ENCODE results near the gene MRPS6. TPM values are rescaled to one million over a fixed set of nuclear protein-coding genes. Genes with fewer than 3 reads are reported as not detected.

The MRPS6 gene
- total and polyA plus RNA-seq, 4 donors = 12.1 to 83.0 (median 17.0) TPM

- H3K4me3 ChIP-seq (ENCODE audit: low read depth in 1 of 3, low read length in 3 of 3) = no peak overlapping the region
Measured at GRCh38 chr21:34126269-34126668, 52.9 kb downstream of the MRPS6 start.

More at GRCh38 chr21:34126269-34126668, 52.9 kb downstream of the MRPS6 start:
- no peak for TF ChIP-seq GABPA (IDR thresholded peaks at IDR 0.05 in 1 of 2, conservative IDR thresholded peaks at IDR 0.05 in 1 of 2)
- TF ChIP-seq SP1 (IDR thresholded peaks at IDR 0.05) = no peak
- no peak for TF ChIP-seq FOXA2 (IDR thresholded peaks at IDR 0.05)
- TF ChIP-seq EGR1 (IDR thresholded peaks at IDR 0.05; ENCODE audit: low read depth in 2 of 2) = no peak
- TF ChIP-seq, protein P1, sequence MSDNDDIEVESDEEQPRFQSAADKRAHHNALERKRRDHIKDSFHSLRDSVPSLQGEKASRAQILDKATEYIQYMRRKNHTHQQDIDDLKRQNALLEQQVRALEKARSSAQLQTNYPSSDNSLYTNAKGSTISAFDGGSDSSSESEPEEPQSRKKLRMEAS (IDR thresholded peaks at IDR 0.05) = no peak
- TF ChIP-seq, protein P2, sequence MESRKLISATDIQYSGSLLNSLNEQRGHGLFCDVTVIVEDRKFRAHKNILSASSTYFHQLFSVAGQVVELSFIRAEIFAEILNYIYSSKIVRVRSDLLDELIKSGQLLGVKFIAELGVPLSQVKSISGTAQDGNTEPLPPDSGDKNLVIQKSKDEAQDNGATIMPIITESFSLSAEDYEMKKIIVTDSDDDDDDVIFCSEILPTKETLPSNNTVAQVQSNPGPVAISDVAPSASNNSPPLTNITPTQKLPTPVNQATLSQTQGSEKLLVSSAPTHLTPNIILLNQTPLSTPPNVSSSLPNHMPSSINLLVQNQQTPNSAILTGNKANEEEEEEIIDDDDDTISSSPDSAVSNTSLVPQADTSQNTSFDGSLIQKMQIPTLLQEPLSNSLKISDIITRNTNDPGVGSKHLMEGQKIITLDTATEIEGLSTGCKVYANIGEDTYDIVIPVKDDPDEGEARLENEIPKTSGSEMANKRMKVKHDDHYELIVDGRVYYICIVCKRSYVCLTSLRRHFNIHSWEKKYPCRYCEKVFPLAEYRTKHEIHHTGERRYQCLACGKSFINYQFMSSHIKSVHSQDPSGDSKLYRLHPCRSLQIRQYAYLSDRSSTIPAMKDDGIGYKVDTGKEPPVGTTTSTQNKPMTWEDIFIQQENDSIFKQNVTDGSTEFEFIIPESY (IDR thresholded peaks at IDR 0.05) = no peak
- no peak for TF ChIP-seq CTCF (IDR thresholded peaks at IDR 0.05; ENCODE audit: low read depth, low read length, missing input control)
- no peak for TF ChIP-seq REST (IDR thresholded peaks at IDR 0.05)
- TF ChIP-seq JUND (IDR thresholded peaks at IDR 0.05) = no peak
- TF ChIP-seq YY1 (IDR thresholded peaks at IDR 0.05) = no peak
- no peak for TF ChIP-seq NR2F2 (IDR thresholded peaks at IDR 0.05)
- TF ChIP-seq, protein P3, sequence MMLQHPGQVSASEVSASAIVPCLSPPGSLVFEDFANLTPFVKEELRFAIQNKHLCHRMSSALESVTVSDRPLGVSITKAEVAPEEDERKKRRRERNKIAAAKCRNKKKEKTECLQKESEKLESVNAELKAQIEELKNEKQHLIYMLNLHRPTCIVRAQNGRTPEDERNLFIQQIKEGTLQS (IDR thresholded peaks at IDR 0.05) = no peak
- TF ChIP-seq TAF1 (conservative IDR thresholded peaks at IDR 0.05) = no peak
- no peak for TF ChIP-seq FOXA1 (IDR thresholded peaks at IDR 0.05)
- TF ChIP-seq HNF4G (IDR thresholded peaks at IDR 0.05) = no peak
- TF ChIP-seq RAD21 (IDR thresholded peaks at IDR 0.05) = no peak
- TF ChIP-seq RXRA (IDR thresholded peaks at IDR 0.05) = no peak
- no peak for TF ChIP-seq HNF4A (conservative IDR thresholded peaks at IDR 0.05)
- H3K4me1 ChIP-seq (ENCODE audit: control insufficient read depth in 4 of 4, insufficient read depth in 4 of 4, low read length in 3 of 4) = peaks cover 0 to 21% (median 7%) of the 10 kb centered on the region in 4 donors
- H3K36me3 ChIP-seq (ENCODE audit: control insufficient read depth in 4 of 4, insufficient read depth in 3 of 4, low read depth in 1 of 4, low read length in 3 of 4) = peaks cover 0 to 11% (median 4%) of the 10 kb centered on the region in 4 donors
- H3K27ac ChIP-seq (ENCODE audit: low read depth in 1 of 2, low read length in 2 of 2) = no peak overlapping the region
- DNase-seq (ENCODE audit: low spot score) = no peak
- H3K9ac ChIP-seq (ENCODE audit: low read depth in 1 of 2, low read length in 2 of 2) = no peak overlapping the region
- WGBS = 96% methylated on average over 10 of the region's 10 CpGs
- no peaks in the 10 kb centered on the region for H3K9me3 ChIP-seq (ENCODE audit: control insufficient read depth in 4 of 4, low read length in 3 of 4)
- H3K27me3 ChIP-seq (ENCODE audit: control insufficient read depth in 4 of 4, insufficient read depth in 4 of 4, low read length in 3 of 4) = no peaks in the 10 kb centered on the region

All from liver (tissue), 9 donors.